Activated naive CD4-positive, alpha-beta T cell treated with anti-CD3 and anti-CD28 coated beads, Interleukin-2, amount 50 U/mL, for 72 hours (primary cell): ENCODE results near the gene VPS72. TPM values are rescaled to one million over a fixed set of nuclear protein-coding genes. Genes with fewer than 3 reads are reported as not detected.

Source experiments
- ATAC-seq, 2 donors: fragments of 150-1000 bp; cut with Tn5 transposase; 2 replicates each; pipeline ENCODE4 v1.10.0; 2021; ENCODE audit warnings: mild to moderate bottlenecking in 2 of 2, moderate library complexity in 2 of 2
- DNase-seq, 2 donors: peaks; one replicate each; pipeline ENCODE4 v3.0.0; 2021 to 2022; ENCODE audit warnings: low spot score in 2 of 2
- H3K27ac Mint-ChIP-seq, 2 donors: one replicate each; pipeline ENCODE4 v1.8.0; 2022; ENCODE audit warnings: mild to moderate bottlenecking in 2 of 2, mixed read lengths in 2 of 2
- H3K36me3 Mint-ChIP-seq, 2 donors: one replicate each; pipeline ENCODE4 v1.8.0; 2022; ENCODE audit warnings: mixed read lengths in 2 of 2
- H3K9me3 Mint-ChIP-seq, 2 donors: one replicate each; pipeline ENCODE4 v1.8.0; 2022; ENCODE audit warnings: mixed read lengths in 2 of 2
- total RNA-seq, 2 donors: library from RNA; stranded (reverse); gene quantifications; one replicate each; pipeline ENCODE4 v1.2.3, GENCODE V29; 2022

Gene VPS72
- total RNA-seq, 2 donors from 2014 or later = 61.3 to 67.0 TPM

- Mint-ChIP-seq H3K36me3 (no peaks in the 10 kb centered on the region), H3K27ac (peak overlapping the region in 1 of 2 donors; percentile 4), H3K9me3 (no peaks in the 10 kb centered on the region)
- ATAC-seq (no peak), DNase-seq (no peak)
Measured at GRCh38 chr1:151135433-151136385, 54.3 kb downstream of the VPS72 start.

GRCh38 chr1:151134991-151135390, 55.0 kb downstream of the VPS72 start:
- no peaks in the 10 kb centered on the region for H3K9me3 Mint-ChIP-seq
- DNase-seq = no peak
- no peak for ATAC-seq
- H3K27ac Mint-ChIP-seq = peak overlapping the region in 1 of 2 donors; percentile 46
- H3K36me3 Mint-ChIP-seq = no peaks in the 10 kb centered on the region

GRCh38 chr1:151134396-151134795, 55.6 kb downstream of the VPS72 start:
- Mint-ChIP-seq H3K36me3 (no peaks in the 10 kb centered on the region), H3K9me3 (no peaks in the 10 kb centered on the region), H3K27ac (no peak overlapping the region)
- DNase-seq = no peak
- ATAC-seq = no peak

- DNase-seq (peak in 1 of 2 donors; percentile 55), ATAC-seq (no peak)
- H3K27ac Mint-ChIP-seq = no peak overlapping the region
- H3K36me3 Mint-ChIP-seq = no peaks in the 10 kb centered on the region
- no peaks in the 10 kb centered on the region for H3K9me3 Mint-ChIP-seq
Measured at GRCh38 chr1:151133018-151133806, 56.8 kb downstream of the VPS72 start.

GRCh38 chr1:151132335-151133017, 57.5 kb downstream of the VPS72 start:
- peak in 1 of 2 donors; percentile 44 for DNase-seq

GRCh38 chr1:151131701-151132334, 58.2 kb downstream of the VPS72 start:
- H3K27ac Mint-ChIP-seq = peak overlapping the region; percentile 60 to 68
- no peaks in the 10 kb centered on the region for H3K9me3 Mint-ChIP-seq
- H3K36me3 Mint-ChIP-seq = no peaks in the 10 kb centered on the region
- ATAC-seq (no peak), DNase-seq (peak in 1 of 2 donors; percentile 40)

More at GRCh38 chr1:151132335-151133017, 57.5 kb downstream of the VPS72 start:
- ATAC-seq = no peak
- no peaks in the 10 kb centered on the region for H3K9me3 Mint-ChIP-seq
- no peaks in the 10 kb centered on the region for H3K36me3 Mint-ChIP-seq
- no peak overlapping the region for H3K27ac Mint-ChIP-seq

GRCh38 chr1:151130987-151131586, 58.9 kb downstream of the VPS72 start:
- peak; percentile 97 to 100 for ATAC-seq
- DNase-seq = peak; percentile 76 to 81
- no peaks in the 10 kb centered on the region for H3K36me3 Mint-ChIP-seq
- no peaks in the 10 kb centered on the region for H3K9me3 Mint-ChIP-seq
- H3K27ac Mint-ChIP-seq = peak overlapping the region; percentile 26 to 60

GRCh38 chr1:151128800-151129199, 61.2 kb downstream of the VPS72 start:
- Mint-ChIP-seq H3K36me3 (no peaks in the 10 kb centered on the region), H3K9me3 (no peaks in the 10 kb centered on the region), H3K27ac (no peak overlapping the region)
- DNase-seq = no peak
- ATAC-seq = no peak

Other genes starting within 250 kb of the VPS72 start
- gene CERS2, start 215.4 kb downstream of the VPS72 start, total RNA-seq = 100 to 1,000 TPM; 110 to 134 TPM
- not detected for gene ANXA9, start 207.9 kb downstream of the VPS72 start, total RNA-seq
- 10 to 100 TPM; 23.3 to 32.3 TPM for gene MINDY1, start 183.3 kb downstream of the VPS72 start, total RNA-seq
- gene PRUNE1, start 181.7 kb downstream of the VPS72 start, total RNA-seq = 10 to 100 TPM; 18.0 to 20.7 TPM
- gene BNIPL, start 153.6 kb downstream of the VPS72 start, total RNA-seq = 1 to 10 TPM in 1 of 2 donors, under 1 TPM in 1; 0.89 to 3.1 TPM
- 1 to 10 TPM in 1 of 2 donors, under 1 TPM in 1; 0.91 to 1.0 TPM for gene C1orf56, start 142.4 kb downstream of the VPS72 start, total RNA-seq
- gene CDC42SE1, start 130.6 kb downstream of the VPS72 start, total RNA-seq = 100 to 1,000 TPM; 104 to 166 TPM
- 1 to 10 TPM; 5.6 TPM for gene MLLT11, start 129.8 kb downstream of the VPS72 start, total RNA-seq
- gene GABPB2, start 119.4 kb downstream of the VPS72 start, total RNA-seq = 10 to 100 TPM in 1 of 2 donors, 1 to 10 TPM in 1; 5.6 to 14.1 TPM
- 1 to 10 TPM; 2.8 to 7.1 TPM for gene SEMA6C, start 43.6 kb downstream of the VPS72 start, total RNA-seq
- 10 to 100 TPM in 1 of 2 donors, 1 to 10 TPM in 1; 6.9 to 18.5 TPM for gene TNFAIP8L2, start 33.5 kb downstream of the VPS72 start, total RNA-seq
- 10 to 100 TPM in 1 of 2 donors, 1 to 10 TPM in 1; 3.8 to 36.1 TPM for gene LYSMD1, start 24.3 kb downstream of the VPS72 start, total RNA-seq
- gene SCNM1, start 24.1 kb downstream of the VPS72 start, total RNA-seq = 10 to 100 TPM; 62.3 to 83.9 TPM
- under 1 TPM; 0.77 to 0.78 TPM for gene TMOD4, start 14.2 kb downstream of the VPS72 start, total RNA-seq
- gene PIP5K1A, start 8.4 kb upstream of the VPS72 start, total RNA-seq = 100 to 1,000 TPM in 1 of 2 donors, 10 to 100 TPM in 1; 88.0 to 137 TPM
- 100 to 1,000 TPM; 185 to 189 TPM for gene PSMD4, start 64.5 kb upstream of the VPS72 start, total RNA-seq
- 10 to 100 TPM; 28.0 to 29.0 TPM for gene ZNF687, start 92.1 kb upstream of the VPS72 start, total RNA-seq
- 10 to 100 TPM; 55.0 to 75.3 TPM for gene PI4KB, start 137.2 kb upstream of the VPS72 start, total RNA-seq
- gene RFX5, start 157.1 kb upstream of the VPS72 start, total RNA-seq = 10 to 100 TPM; 56.9 to 61.3 TPM
- gene SELENBP1, start 182.5 kb upstream of the VPS72 start, total RNA-seq = not detected
- 100 to 1,000 TPM; 318 to 462 TPM for gene PSMB4, start 209.4 kb upstream of the VPS72 start, total RNA-seq